GM21381 (cell line): ENCODE results near the gene ZNF446.
"Not testable (repeated sequence)": the region's sequence is repeated elsewhere in the genome, so short reads cannot be mapped to it uniquely, and the experiment has no call there.

Experiments used
- ATAC-seq: cut with Tn5 transposase; IDR thresholded peaks from one replicate; pipeline ENCODE4 v1.9.1; 2021; ENCODE audit warnings: mild to moderate bottlenecking, moderate library complexity; ENCODE audit not compliant: unreplicated experiment

ZNF446 gene

DNA sequence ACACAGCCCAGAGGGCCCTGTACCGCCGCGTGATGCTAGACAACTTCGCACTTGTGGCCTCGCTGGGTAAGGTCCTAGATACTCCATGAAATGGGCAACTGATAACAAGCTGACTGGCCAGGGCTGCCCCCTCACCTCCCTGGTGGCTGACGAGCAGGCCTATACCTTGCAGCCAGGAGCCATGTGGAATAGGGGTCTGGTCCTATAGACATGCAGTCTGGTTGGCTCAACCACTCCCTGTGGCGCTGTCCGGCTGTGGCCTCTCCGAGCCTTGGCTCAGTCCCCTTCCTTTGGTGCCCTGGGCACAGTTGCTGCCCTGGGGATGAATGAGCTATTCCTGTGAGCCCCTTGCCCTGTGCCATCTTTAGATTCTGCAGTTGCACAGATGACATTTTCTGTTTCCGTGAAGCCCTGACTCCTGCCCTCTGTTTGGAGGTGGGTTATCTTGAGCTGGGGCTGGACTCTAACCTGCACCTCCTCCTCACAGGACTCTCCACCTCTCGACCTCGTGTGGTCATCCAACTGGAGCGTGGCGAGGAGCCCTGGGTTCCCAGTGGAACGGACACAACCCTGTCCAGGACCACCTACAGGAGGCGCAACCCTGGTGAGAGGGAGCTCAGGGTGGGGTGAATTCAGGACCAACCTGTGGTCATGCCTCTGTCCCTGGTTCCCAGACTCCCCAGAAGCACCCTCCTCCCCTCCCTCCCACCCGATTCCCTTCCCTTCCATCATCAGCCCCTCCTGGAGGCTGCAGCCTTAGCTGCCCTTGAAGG, 6.7 kb upstream of the ZNF446 start:
- ATAC-seq: no peak

DNA sequence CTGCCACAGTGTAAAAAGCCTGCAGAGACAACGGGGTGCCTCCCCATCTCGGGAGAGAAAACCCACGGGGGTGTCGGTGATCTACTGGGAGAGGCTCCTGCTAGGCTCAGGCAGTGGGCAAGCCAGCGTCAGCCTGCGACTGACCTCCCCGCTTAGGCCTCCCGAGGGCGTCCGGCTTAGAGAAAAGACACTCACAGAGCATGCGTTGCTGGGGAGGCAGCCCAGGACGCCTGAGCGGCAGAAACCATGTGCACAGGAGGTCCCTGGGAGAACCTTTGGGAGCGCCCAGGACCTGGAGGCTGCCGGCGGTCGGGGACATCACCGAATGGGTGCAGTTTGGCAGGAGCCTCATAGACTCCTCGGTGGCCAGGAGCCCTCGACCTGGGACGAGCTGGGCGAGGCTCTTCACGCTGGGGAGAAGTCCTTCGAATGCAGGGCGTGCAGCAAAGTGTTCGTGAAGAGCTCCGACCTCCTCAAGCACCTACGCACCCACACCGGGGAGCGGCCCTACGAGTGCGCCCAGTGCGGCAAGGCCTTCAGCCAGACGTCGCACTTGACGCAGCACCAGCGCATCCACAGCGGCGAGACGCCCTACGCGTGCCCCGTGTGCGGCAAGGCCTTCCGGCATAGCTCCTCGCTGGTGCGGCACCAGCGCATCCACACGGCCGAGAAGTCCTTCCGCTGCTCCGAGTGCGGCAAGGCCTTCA, 5.2 kb upstream of the ZNF446 start:
- not testable (repeated sequence) for ATAC-seq

DNA sequence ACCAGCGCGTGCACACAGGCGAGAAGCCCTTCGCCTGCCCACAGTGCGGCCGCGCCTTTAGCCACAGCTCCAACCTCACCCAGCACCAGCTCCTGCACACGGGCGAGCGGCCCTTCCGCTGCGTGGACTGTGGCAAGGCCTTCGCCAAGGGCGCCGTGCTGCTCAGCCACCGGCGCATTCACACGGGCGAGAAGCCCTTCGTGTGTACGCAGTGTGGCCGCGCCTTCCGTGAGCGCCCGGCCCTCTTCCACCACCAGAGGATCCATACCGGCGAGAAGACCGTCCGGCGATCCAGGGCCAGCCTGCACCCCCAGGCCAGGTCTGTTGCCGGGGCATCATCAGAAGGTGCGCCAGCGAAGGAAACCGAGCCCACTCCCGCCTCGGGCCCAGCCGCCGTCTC, 4.4 kb upstream of the ZNF446 start:
- ATAC-seq: no peak

DNA sequence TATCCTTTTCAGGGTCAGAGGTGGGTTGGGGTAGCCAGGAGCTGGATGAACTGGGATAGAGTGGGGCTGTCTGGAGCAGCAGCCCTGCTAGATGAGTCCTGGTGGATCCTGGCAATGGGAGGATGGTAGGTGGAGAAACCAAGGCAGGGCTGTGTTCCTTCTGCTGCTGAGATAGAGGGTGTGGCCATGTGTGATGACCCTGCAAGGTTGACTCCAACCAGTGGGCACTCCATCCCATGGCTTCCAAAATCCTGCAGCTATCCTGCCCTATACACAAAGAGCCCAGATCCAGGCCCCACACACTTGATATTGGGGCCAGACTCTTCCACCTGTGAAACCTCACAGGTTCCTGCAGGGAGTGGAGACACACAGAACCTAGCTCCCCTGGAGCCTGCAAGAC, 2.4 kb upstream of the ZNF446 start:
- ATAC-seq: no peak

DNA sequence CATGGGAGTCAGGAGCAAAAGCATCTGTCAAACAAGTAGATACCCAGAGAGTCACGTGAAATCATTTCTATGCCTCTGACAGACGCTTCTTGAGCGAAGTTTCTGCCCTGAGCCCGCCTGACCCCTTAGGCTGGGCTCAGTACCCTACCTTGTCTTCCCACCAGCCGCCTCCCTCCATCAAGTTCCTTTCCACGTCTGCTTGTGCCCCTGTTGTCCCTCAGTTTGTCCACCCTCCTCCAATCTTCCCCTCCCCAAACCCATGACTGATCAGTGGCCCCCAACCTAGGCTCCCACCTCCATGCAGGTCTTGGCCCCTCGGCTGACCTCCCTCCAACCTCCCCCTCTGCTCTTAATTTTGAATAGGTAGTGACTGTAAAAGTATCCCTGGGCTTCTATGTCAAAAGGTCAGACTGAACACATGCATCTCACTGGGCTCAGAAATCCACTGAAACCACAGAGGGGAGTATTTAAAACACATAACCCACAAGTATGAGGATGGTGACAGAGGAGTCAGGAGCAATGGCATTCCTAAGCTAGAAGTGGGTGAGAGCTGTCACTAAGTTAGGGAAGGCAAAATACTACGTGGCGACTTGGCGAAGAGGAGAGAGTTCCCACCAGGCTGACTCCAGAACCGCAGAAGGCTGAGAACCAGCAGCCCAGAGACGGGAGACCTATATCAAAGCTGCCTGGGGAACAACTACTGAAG, 1.7 kb upstream of the ZNF446 start:
- ATAC-seq: no peak

DNA sequence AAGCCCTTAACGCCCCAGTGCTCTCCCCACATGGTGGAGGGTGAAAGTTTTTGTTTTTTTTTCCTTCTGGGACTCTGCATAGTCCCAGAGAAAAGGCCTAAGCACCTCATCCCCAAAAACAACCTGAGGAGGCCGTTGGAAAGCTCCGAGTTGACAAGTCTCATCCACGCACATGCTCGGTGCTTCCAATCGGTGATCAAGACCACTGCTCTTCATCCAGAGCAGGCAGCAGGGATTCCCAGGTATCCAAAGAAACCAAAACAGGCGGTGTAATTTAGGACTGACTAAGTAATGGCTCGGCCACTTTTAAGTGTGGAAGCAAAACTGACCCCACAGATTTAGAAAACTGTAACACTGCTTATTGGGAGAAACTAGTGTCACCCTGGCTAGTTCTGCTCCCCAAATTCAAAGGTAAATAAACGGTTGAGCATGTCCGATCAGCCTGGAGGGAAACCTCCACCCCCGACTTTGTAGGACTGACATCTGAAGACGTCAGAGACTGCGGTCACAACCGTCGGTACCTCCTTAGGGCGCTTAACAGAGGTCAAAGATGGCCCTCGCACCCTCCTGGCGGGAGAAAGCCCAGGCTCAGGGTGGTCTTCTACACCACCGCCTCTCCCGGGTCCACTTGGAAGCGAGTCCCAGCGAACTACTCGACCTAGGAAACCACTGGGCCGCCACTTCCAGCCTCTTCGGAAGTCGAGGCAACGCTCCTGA, 997 bp upstream of the ZNF446 start:
- ATAC-seq: peak; percentile 2

DNA sequence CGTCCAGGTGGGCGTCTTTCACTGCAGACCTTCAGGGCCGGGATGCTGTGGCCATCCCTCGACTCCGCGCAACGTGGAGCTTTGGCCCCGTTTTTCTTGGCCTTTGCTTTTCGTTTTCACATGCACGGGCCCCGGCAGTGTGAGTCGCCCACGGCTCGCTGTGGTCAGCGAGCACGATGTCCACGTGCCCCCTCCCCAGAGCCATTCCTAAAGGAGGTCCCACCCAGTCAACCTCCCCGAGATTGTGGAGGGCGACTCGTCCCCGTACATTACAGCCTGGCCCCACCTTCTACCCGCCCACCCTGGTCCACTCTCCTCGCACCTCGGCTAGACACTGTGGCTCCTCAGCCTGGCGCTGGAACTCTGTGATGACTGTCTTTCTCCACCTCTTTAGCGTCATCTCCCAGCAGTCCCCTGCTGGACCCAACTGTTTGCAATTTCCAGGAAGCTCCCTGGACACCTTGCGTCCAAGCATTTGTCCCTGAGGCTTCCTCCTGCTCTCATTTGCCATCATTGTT, 405 bp downstream of the ZNF446 start:
- ATAC-seq: no peak

DNA sequence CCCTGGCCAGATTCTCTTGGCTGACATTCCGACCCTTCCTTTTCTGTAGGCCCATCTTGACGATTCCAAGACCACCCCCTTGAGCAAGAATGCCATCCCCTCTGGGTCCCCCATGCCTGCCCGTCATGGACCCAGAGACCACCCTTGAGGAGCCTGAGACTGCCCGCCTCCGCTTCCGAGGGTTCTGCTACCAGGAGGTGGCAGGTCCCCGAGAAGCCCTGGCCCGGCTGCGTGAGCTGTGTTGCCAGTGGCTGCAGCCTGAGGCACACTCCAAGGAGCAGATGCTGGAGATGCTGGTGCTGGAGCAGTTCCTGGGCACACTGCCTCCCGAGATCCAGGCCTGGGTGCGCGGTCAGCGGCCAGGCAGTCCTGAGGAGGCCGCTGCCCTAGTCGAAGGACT, 978 bp downstream of the ZNF446 start:
- no peak for ATAC-seq

DNA sequence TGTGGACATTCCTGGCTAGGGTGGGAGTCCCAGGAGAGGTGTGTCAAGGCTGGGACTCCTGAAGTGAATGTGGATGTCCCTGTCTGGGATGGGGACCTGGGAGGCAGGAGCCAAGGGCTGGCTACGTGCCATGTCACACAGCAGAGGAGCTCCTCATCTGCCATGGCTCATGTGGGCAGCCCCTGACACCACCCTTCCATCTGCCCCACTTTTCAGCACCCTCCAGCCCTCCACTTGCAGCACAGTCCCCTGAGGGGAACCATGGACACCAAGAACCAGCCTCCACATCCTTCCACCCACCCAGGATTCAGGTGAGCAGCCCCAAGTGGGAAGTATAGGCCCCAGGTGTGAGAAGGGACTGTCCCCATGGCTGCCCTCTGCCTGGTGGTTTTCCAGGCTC, 1.7 kb downstream of the ZNF446 start:
- ATAC-seq: no peak

DNA sequence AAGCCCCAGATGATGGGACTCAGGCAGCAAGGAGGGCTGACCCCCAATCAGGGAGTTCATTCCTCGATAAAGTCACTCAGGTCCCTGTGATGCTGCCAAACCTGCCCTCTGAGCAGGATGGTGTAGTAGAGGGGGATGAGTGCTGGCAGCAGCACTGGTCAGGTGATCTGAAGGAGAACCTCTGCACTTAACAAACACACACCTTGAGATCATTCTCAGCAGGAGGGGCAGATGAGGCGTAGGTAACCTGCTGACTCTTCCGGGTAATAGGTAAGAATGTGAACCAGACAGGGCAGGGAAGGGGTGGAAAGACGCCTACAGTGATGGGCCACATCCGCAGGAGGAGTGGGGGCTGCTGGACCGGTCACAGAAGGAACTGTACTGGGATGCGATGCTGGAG, 3.2 kb downstream of the ZNF446 start:
- no peak for ATAC-seq

DNA sequence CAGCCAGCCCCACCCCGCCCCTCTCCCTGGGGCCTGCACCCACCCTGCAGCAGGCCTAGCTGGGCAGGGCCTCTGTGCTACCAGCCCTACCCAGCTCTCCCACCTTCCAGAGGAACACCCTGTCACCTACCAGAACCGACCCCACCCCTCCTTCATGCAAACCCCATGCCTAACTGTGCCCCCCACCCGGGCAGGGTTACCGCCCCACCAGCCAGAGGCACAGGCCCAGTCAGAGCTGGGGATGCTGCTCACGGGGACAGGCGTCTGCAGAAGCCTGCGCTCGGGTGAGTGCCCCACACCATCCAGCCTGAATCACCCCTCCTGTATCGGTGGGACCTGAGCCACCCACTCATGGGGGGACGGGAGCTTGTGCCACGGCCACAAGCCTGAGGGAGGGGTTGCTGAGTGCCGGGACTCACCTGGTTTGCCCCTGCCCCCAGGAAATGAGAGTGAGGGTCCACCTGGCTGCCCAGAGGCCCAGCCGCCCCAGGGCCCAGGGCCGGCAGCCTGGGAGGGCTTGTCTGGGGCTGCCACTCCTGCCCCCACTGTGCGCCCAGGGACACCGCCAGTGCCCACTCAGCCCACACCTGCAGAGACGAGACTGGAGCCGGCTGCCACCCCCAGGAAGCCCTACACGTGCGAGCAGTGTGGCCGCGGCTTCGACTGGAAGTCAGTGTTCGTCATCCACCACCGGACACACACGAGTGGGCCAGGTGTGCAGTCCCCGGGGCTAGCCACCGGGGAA, 3.8 kb downstream of the ZNF446 start:
- ATAC-seq: no peak

DNA sequence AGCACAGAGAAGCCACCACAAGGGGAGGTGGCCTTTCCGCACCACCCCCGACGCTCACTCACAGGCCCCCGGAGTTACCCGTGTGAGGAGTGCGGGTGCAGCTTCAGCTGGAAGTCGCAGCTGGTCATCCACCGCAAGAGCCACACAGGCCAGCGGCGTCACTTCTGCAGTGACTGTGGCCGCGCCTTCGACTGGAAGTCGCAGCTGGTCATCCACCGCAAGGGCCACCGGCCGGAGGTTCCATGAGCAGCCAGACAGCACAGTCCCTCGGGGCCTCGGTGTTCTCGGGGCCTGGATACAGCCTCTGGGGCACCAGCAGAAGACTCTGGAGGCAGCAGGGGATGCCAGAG, 4.3 kb downstream of the ZNF446 start:
- ATAC-seq: no peak

DNA sequence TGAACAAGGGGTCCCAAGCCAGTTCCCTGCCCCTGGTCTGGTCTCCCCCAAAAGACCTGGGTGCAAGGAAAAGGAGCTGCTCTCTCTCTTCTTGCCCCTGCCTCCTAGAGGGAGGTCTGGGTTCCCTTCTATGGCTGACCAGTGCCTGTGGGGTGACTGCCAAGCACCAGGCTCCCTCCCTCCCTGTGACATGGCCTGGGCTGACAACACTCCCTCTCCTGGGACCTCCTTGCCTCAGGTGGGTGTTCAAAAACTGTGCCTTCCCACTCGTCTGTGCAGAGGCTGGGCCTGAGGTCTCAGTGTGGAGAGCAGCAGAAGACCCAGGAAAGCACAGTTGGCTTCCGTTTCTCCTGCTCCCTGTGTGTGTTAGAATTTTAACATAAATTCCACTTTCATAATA, 4.7 kb downstream of the ZNF446 start:
- ATAC-seq: no peak

DNA sequence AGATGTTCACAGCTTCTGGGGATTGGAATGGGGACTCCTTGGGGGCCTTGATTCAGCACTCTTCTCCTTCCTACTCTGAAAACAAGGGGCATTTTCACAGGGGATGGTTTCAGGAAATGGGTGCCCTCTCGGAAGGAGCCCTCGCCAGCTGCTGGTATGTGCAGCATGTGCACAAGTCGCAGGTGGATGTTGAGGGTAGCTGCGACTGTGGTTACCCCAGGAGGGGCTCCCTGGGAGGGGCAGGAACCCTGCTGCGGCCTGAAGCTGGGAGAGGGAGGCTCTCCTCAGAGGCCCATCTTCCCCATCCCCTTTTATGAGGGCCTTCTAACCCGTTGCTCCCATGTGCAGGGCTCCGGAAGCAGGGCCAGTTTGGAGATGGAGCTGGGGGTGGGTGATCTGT, 6.2 kb downstream of the ZNF446 start:
- no peak for ATAC-seq

DNA sequence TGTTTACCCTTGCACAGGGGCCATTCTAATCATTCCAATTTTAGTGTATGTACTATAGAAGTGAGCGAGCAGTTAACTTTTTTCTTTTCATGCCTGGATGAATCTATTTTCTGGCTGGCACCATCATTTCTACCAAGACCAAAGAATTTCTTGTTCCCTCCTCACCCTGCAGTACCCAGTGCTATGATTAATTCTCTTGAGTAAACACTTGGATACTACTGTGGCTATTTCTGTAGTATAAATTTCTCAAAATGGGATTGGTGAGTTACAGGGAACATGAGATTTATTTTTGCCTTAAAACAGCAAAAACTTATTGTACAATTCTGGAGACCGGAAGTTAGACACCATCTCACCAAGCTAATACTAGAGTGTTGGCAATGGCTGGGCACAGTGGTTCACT, 7.6 kb downstream of the ZNF446 start:
- no peak for ATAC-seq

DNA sequence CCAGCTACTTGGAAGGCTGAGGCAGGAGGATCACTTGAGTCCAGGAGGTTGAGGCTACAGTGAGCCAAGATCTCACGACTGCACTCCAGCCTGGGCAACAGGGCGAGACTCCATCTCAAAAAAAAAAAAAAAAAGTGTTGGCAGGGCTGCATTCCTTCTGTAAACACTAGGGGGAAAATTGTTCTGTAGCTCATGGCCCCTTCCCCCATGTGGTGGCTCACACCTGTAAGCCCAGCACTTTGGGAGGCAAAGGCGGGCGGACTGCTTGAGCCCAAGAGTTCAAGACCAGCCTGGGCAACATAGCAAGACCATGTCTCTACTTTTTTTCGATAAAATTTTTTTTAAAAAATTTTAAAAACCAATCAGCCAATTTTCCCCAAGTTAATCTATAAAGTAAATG, 8.2 kb downstream of the ZNF446 start:
- not testable (repeated sequence) for ATAC-seq

DNA sequence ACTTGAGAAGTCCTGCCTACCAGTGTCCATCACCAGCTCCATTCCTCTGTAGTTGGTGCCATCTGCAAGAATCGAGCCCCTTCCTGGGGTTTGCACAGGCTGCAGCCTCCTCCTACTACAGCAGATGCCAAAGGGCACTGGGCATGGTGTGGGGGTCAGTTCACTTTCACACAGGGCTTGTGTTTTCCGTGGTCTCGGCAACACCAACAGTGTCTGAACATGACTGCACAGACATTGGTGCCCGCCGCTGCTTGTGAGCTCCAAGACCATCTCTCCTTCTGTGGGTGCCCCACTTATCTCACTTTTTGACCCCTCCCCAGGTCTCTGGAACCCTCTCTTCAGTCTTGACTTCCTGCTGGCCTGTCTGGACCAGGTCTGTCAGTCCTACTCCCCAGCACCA, 15.2 kb downstream of the ZNF446 start:
- ATAC-seq: no peak

DNA sequence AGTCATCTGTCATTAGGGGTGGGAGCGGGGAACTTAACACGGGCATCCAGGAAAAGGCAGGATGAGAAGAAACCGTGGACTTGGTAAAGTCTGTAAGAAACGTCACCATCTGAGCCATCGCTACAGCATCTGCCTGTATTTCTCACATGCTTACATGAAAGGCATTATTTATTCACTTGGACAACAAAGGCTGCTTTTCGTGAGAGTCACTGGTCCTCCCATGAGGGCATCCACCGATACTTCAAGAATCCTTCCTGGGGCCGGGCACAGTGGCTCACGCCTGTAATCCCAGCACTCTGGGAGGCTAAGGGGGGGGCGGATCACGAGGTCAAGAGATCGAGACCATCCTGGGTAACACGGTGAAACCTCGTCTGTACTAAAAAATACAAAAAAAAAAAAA, 16.1 kb downstream of the ZNF446 start:
- ATAC-seq: no peak

DNA sequence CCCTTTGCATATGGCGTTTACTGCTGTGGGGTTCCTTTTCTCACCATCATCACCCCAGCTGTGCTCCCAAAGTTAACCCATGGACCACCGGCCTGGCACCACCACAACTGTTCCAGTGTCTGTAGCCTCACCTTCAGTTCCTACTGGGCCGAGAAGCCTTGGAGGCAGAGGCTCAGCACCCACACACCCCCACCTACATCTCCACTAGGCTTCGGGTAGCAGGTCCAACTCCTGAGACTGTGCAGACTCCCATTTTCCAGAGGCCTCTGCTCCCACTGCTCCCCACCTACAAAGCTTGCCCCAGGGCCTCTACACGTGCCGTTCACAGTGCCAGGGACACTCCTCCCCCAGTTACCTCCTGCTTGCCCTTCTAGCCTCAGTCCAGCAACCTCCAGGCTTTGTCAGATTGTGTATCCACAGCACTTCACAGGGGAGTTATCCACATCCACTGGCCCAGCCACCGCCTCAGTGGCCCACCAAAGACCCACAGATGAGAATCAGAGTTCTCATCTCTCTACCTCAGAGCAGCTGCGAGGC, 21.6 kb downstream of the ZNF446 start:
- ATAC-seq: no peak

DNA sequence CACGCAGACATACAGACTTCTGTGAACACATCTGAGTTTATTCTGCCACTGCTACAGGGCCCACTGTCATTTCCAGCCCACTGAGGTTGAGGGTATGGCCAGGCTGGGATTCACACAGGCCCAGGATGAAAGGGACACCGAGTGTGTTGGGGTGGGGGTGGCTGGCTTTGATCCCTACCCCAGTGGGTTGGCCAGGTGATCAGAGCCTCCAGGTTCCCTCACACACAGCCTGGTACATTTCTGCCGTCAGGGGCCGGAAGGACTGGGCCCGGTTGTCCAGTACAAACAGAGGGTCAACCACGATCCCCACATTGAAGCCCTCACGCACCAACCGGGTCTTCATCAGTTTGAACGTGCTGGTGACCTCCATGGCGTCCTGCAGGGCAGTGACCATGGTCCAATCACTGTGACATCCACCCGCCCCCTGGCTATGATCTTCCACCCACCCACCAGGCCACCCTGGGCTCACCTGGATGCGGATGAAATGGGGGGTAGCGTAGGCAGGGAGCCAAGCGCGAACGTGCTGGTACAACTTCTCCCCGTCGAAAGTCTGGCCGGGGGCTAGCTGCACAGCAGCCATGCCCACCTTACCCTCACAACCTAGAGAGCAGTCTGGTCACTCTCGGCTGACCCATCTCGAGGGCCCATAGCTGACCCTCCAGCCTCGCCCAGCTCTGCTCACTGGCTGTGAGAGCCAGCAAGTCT, 22.3 kb downstream of the ZNF446 start:
- ATAC-seq: peak; percentile 9
